ENCODE measurements around the gene LINC00237.

Gene LINC00237

GRCh38 chr20:21049305-21049828 is 56.8 kb downstream of the LINC00237 start:
- in situ Hi-C loops (cut with MboI; ENCODE audit: low sequenced_read_pairs, unreplicated experiment) = no loop called here
- DNase-seq (ENCODE audit: low spot score) = no peak
- no peak for TF ChIP-seq CTCF (IDR thresholded peaks at IDR 0.05; ENCODE audit: borderline replicate concordance, control extremely low read depth, extremely low read depth, insufficient read depth, missing control alignments)

GRCh38 chr20:21048841-21049273 is 57.3 kb downstream of the LINC00237 start:
- in situ Hi-C loops (cut with MboI; ENCODE audit: low sequenced_read_pairs, unreplicated experiment) = no loop called here
- DNase-seq (ENCODE audit: low spot score) = peak; percentile 73
- TF ChIP-seq CTCF (IDR thresholded peaks at IDR 0.05; ENCODE audit: borderline replicate concordance, control extremely low read depth, extremely low read depth, insufficient read depth, missing control alignments) = peak; percentile 74

GRCh38 chr20:21047981-21048380 is 58.2 kb downstream of the LINC00237 start:
- no peak for DNase-seq (ENCODE audit: low spot score)
- no peak for TF ChIP-seq CTCF (IDR thresholded peaks at IDR 0.05; ENCODE audit: borderline replicate concordance, control extremely low read depth, extremely low read depth, insufficient read depth, missing control alignments)
- in situ Hi-C loops (cut with MboI; ENCODE audit: low sequenced_read_pairs, unreplicated experiment) = no loop called here

- DNase-seq (ENCODE audit: low spot score) = no peak
- no peak for TF ChIP-seq CTCF (IDR thresholded peaks at IDR 0.05; ENCODE audit: borderline replicate concordance, control extremely low read depth, extremely low read depth, insufficient read depth, missing control alignments)
- in situ Hi-C loops (cut with MboI; ENCODE audit: low sequenced_read_pairs, unreplicated experiment) = no loop called here
Observed at GRCh38 chr20:21046413-21047070, 59.6 kb downstream of the LINC00237 start.
